Body of pancreas (tissue), 4 donors: ENCODE measurements around the gene DMGDH. TPM values are rescaled to one million over a fixed set of nuclear protein-coding genes. Genes with fewer than 3 reads are reported as not detected.

Experiments
- ATAC-seq: fragments of 150-250 bp; one replicate; pipeline ENCODE4 v1.9.1; 2016
- DNase-seq, 4 donors: peaks; one replicate each; pipeline ENCODE4 v3.0.0-alpha.2; 2019
- H3K27ac ChIP-seq, 4 donors: fragments of 200-600 bp; sonication (generic); 1 replicate in 3 of 4; 2 replicates in 1 of 4; pipeline versions ENCODE4 v1.5.1 to v1.6.1; 2016 to 2019; ENCODE audit warnings: mild to moderate bottlenecking in 1 of 4, mixed read lengths in 1 of 4, moderate library complexity in 1 of 4
- H3K27me3 ChIP-seq, 2 donors: fragments of 200-600 bp; sonication (generic); one replicate each; pipeline ENCODE4 v1.6.0; 2016; ENCODE audit warnings: mild to moderate bottlenecking in 1 of 2
- H3K36me3 ChIP-seq, 2 donors: fragments of 200-600 bp; sonication (generic); replicated peaks in 1 of 2; 2 replicates each; pipeline ENCODE4 v1.5.1; 2016; ENCODE audit warnings: low read depth in 2 of 2; ENCODE audit not compliant: insufficient read depth in 1 of 2
- H3K4me1 ChIP-seq: fragments of 200-600 bp; sonication (generic); one replicate; pipeline ENCODE4 v1.6.0; 2016
- H3K4me3 ChIP-seq, 2 donors: fragments of 200-600 bp; sonication (generic); 1 replicate in 1 of 2; 2 replicates in 1 of 2; pipeline ENCODE4 v1.5.1; 2016 to 2019
- H3K9me3 ChIP-seq, 3 donors: fragments of 200-600 bp; sonication (generic); 1 replicate in 2 of 3; 2 replicates in 1 of 3; pipeline ENCODE4 v1.5.1; 2016
- POLR2A ChIP-seq, 3 donors: fragments of 450-650 bp; IDR thresholded peaks; one replicate each; pipeline ENCODE4 v1.6.1; 2016; ENCODE audit warnings: antibody characterized with exemption in 3 of 3, mild to moderate bottlenecking in 2 of 3
- WGBS, 2 donors: methylation state at CpG; one replicate each; pipeline ENCODE4 v1.1.5; 2017; 5-methylcytosine and 5-hydroxymethylcytosine counted together
- intact Hi-C: fragments of 100-400 bp; cut with DNase I; formaldehyde crosslinking; loops from one replicate; pipeline ENCODE4 v1.15.1; 2023
- total RNA-seq, 2 donors: library from RNA; depleted of rRNA; stranded (reverse); fragments of >200 nt; gene quantifications; one replicate each; pipeline ENCODE4 v1.1.0, GENCODE V29; 2016
- TF ChIP-seq, protein P1 (sequence below), 7 experiments: fragments of 450-650 bp in 4 of 7; fragments of 200-600 bp in 3 of 7; sonication (generic) in 3 of 7; IDR thresholded peaks; one replicate each; pipeline ENCODE4 v1.5.1; 2016 to 2019; ENCODE audit warnings: antibody characterized with exemption in 7 of 7

DMGDH gene
- total RNA-seq, 2 donors from 2014 or later: 4.7 to 7.3 TPM

- DNase-seq: no peak
- no peak for ATAC-seq
- no peaks in the 10 kb centered on the region for H3K9me3 ChIP-seq
- 88 to 93% methylated on average over 10 of the region's 10 CpGs for WGBS, 2 donors
- no peak overlapping the region for H3K4me3 ChIP-seq
- H3K27ac ChIP-seq: no peak overlapping the region
- no peak for TF ChIP-seq POLR2A (IDR thresholded peaks at IDR 0.05)
- TF ChIP-seq, protein P1, sequence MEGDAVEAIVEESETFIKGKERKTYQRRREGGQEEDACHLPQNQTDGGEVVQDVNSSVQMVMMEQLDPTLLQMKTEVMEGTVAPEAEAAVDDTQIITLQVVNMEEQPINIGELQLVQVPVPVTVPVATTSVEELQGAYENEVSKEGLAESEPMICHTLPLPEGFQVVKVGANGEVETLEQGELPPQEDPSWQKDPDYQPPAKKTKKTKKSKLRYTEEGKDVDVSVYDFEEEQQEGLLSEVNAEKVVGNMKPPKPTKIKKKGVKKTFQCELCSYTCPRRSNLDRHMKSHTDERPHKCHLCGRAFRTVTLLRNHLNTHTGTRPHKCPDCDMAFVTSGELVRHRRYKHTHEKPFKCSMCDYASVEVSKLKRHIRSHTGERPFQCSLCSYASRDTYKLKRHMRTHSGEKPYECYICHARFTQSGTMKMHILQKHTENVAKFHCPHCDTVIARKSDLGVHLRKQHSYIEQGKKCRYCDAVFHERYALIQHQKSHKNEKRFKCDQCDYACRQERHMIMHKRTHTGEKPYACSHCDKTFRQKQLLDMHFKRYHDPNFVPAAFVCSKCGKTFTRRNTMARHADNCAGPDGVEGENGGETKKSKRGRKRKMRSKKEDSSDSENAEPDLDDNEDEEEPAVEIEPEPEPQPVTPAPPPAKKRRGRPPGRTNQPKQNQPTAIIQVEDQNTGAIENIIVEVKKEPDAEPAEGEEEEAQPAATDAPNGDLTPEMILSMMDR (IDR thresholded peaks at IDR 0.05): no peak
- no peaks in the 10 kb centered on the region for H3K27me3 ChIP-seq
- H3K4me1 ChIP-seq: peaks cover 6% of the 10 kb centered on the region
- intact Hi-C loops: no loop called here
- H3K36me3 ChIP-seq: no peaks in the 10 kb centered on the region
Measured at GRCh38 chr5:79032031-79032695, 37.3 kb downstream of the DMGDH start.

GRCh38 chr5:79031485-79031867, 38.0 kb downstream of the DMGDH start:
- H3K4me1 ChIP-seq: peaks cover 6% of the 10 kb centered on the region
- ATAC-seq (no peak), DNase-seq (no peak)
- TF ChIP-seq, protein P1 (IDR thresholded peaks at IDR 0.05): no peak
- no peak for TF ChIP-seq POLR2A (IDR thresholded peaks at IDR 0.05)
- H3K27ac ChIP-seq: no peak overlapping the region
- H3K36me3 ChIP-seq: no peaks in the 10 kb centered on the region
- WGBS, 2 donors: 75 to 82% methylated on average over 1 of the region's 1 CpG
- intact Hi-C loops: no loop called here
- no peaks in the 10 kb centered on the region for H3K9me3 ChIP-seq
- no peaks in the 10 kb centered on the region for H3K27me3 ChIP-seq
- H3K4me3 ChIP-seq: no peak overlapping the region

DNA sequence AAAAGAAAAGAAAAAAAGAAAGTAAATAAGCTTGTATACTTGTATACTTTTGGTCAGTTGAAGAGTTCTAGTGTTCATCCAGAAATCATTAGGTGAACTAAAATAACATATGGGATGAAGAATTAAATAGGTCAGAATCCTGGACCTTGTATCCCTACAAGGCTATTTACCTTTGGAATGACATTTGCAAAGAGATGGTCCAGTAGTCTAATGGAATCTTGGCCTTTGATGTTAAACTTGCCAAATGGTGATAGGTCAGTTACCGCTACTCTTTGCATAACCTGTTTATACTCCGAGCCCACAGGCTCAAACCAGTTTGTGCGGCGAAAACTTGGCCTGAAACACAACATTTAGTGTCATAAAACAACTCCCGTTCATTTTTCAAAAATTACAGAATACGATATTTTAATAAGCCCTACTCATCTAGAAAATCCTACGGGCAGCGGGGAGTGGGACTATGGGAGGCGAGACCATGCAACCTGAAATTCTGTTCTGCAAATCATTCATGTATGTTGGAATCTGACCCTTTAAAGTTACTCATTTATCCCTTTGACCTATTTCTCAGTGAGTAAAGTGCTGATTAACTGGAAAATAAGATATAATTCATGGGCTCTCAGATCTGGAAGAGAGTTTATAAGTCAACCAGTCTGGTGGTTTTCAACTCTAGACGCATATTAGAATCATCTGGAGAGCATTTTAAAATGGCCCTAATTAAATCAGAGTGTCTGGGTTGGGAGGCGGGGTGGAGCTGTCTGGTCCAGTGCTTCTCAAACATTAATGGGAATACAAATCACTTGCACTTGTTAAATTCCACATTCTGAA, 38.6 kb downstream of the DMGDH start:
- DNase-seq: no peak
- intact Hi-C loops: no loop called here
- TF ChIP-seq POLR2A (IDR thresholded peaks at IDR 0.05): no peak
- TF ChIP-seq, protein P1 (IDR thresholded peaks at IDR 0.05): no peak
- ATAC-seq: peak; percentile 42
- peaks cover 6% of the 10 kb centered on the region for H3K4me1 ChIP-seq
- no peaks in the 10 kb centered on the region for H3K36me3 ChIP-seq
- no peaks in the 10 kb centered on the region for H3K9me3 ChIP-seq
- no peaks in the 10 kb centered on the region for H3K27me3 ChIP-seq
- no peak overlapping the region for H3K4me3 ChIP-seq
- 60 to 68% methylated on average over 11 of the region's 11 CpGs for WGBS, 2 donors
- no peak overlapping the region for H3K27ac ChIP-seq

GRCh38 chr5:79025054-79025472, 44.4 kb downstream of the DMGDH start:
- intact Hi-C loops: loop anchor here (5.0 to 10.0 kb wide), 2 partner anchors 110 to 442 kb away; no protein-coding TSS in a partner anchor
- 5 to 6% methylated on average over 12 to 13 of the region's 13 CpGs for WGBS, 2 donors
- no peaks in the 10 kb centered on the region for H3K9me3 ChIP-seq
- no peaks in the 10 kb centered on the region for H3K36me3 ChIP-seq
- no peaks in the 10 kb centered on the region for H3K27me3 ChIP-seq
- peak; percentile 68 for ATAC-seq
- TF ChIP-seq, protein P1 (IDR thresholded peaks at IDR 0.05): peak; percentile 93 to 100 (median 97)
- TF ChIP-seq POLR2A (IDR thresholded peaks at IDR 0.05): no peak
- DNase-seq: peak; percentile 56 to 73 (median 66)
- no peak overlapping the region for H3K27ac ChIP-seq
- peaks cover 14% of the 10 kb centered on the region for H3K4me1 ChIP-seq
- no peak overlapping the region for H3K4me3 ChIP-seq
